Suppressor macrophage (primary cell): Measurements from ENCODE around the gene ESYT2.
"Not testable (repeated sequence)": the region's sequence is repeated elsewhere in the genome, so short reads cannot be mapped to it uniquely, and the experiment has no call there.

Experiments used
- DNase-seq, 4 experiments: peaks; one replicate each; pipeline ENCODE4 v3.0.0-alpha.2; 2020 to 2022
- total RNA-seq, 17 experiments: gene quantifications; one replicate each; lab custom pipeline; 2026; ENCODE audit warnings: mixed read lengths in 6 of 17, inconsistent platforms in 3 of 17; lab: John Stamatoyannopoulos, UW

ESYT2 gene
- total RNA-seq = 97.4 to 186 (median 144) reads per million in 17 experiments

GRCh38 chr7:158829342-158830210 is at the start of gene ESYT2:
Gene ESYT2 (minus strand): TSS chr7:158829509. CDS start chr7:158829418, 91 bp downstream.
- DNase-seq = peak; percentile 99 to 100 (median 100)

- not testable (repeated sequence) for DNase-seq
Measured at GRCh38 chr7:158878151-158879079, 49.1 kb upstream of the ESYT2 start.

GRCh38 chr7:158876984-158877383 is 47.7 kb upstream of the ESYT2 start:
- DNase-seq = no peak

GRCh38 chr7:158869876-158870275 is 40.6 kb upstream of the ESYT2 start:
- no peak for DNase-seq

GRCh38 chr7:158868764-158869410 is 39.6 kb upstream of the ESYT2 start:
- no peak for DNase-seq

- DNase-seq = no peak
Measured at GRCh38 chr7:158867214-158867984, 38.1 kb upstream of the ESYT2 start.

GRCh38 chr7:158865977-158866376 is 36.7 kb upstream of the ESYT2 start:
- DNase-seq = no peak

- peak in 1 of 4 experiments; percentile 9 for DNase-seq
Measured at GRCh38 chr7:158865462-158865922, 36.2 kb upstream of the ESYT2 start.

- DNase-seq = no peak
Measured at GRCh38 chr7:158864833-158865232, 35.5 kb upstream of the ESYT2 start.

- no peak for DNase-seq
Measured at GRCh38 chr7:158864507-158864820, 35.2 kb upstream of the ESYT2 start.

GRCh38 chr7:158863611-158864506 is 34.5 kb upstream of the ESYT2 start:
- peak; percentile 61 to 72 (median 69) for DNase-seq

- DNase-seq = peak in 1 of 4 experiments; percentile 30
Measured at GRCh38 chr7:158862985-158863610, 33.8 kb upstream of the ESYT2 start.

- no peak for DNase-seq
Measured at GRCh38 chr7:158861936-158862704, 32.8 kb upstream of the ESYT2 start.

- no peak for DNase-seq
Measured at GRCh38 chr7:158861004-158861787, 31.9 kb upstream of the ESYT2 start.

GRCh38 chr7:158860394-158860793 is 31.1 kb upstream of the ESYT2 start:
- no peak for DNase-seq

- no peak for DNase-seq
Measured at GRCh38 chr7:158858592-158859503, 29.5 kb upstream of the ESYT2 start.

GRCh38 chr7:158856883-158857668 is 27.8 kb upstream of the ESYT2 start:
- DNase-seq = no peak
